Sigmoid colon (tissue), 7 donors: ENCODE results near the gene DAPK1. TPM values are rescaled to one million over a fixed set of nuclear protein-coding genes. Genes with fewer than 3 reads are reported as not detected.

Experiments
- DNase-seq: peaks from one replicate; pipeline ENCODE4 v3.0.0-alpha.2; 2019
- H3K27ac ChIP-seq, 4 donors: fragments of 200-600 bp; sonication (generic); one replicate each; pipeline ENCODE4 v1.5.1; 2016 to 2019; ENCODE audit warnings: mild to moderate bottlenecking in 1 of 4
- H3K27me3 ChIP-seq, 3 donors: fragments of 200-600 bp; sonication (generic); one replicate each; pipeline ENCODE4 v1.5.1; 2019; ENCODE audit warnings: mild to moderate bottlenecking in 1 of 3
- H3K36me3 ChIP-seq, 4 donors: fragments of 200-600 bp; sonication (generic); one replicate each; pipeline ENCODE4 v1.5.1; 2016 to 2019
- H3K4me1 ChIP-seq, 4 donors: fragments of 200-600 bp; sonication (generic); one replicate each; pipeline ENCODE4 v1.5.1; 2017 to 2019
- H3K4me3 ChIP-seq, 4 donors: fragments of 200-600 bp; sonication (generic); one replicate each; pipeline ENCODE4 v1.5.1; 2017 to 2019; ENCODE audit warnings: mild to moderate bottlenecking in 2 of 4, moderate library complexity in 1 of 4
- H3K9me3 ChIP-seq, 4 donors: fragments of 200-600 bp in 3 of 4; sonication (generic) in 3 of 4; one replicate each; pipeline versions ENCODE4 v1.5.1 to v1.6.1; 2013 to 2019
- EP300 ChIP-seq, 4 donors: sonication (generic); formaldehyde crosslinking; IDR thresholded peaks; one replicate each; pipeline ENCODE4 v1.6.1; 2017; ENCODE audit warnings: antibody characterized with exemption in 4 of 4
- POLR2A ChIP-seq, 2 donors: fragments of 450-650 bp; IDR thresholded peaks; one replicate each; pipeline ENCODE4 v1.6.1; 2016; ENCODE audit warnings: antibody characterized with exemption in 2 of 2, mild to moderate bottlenecking in 2 of 2, moderate library complexity in 2 of 2
- POLR2AphosphoS5 ChIP-seq, 4 donors: sonication (generic); formaldehyde crosslinking; IDR thresholded peaks; one replicate each; pipeline ENCODE4 v1.6.1; 2017; ENCODE audit warnings: antibody characterized with exemption in 4 of 4
- WGBS, 2 donors: extraction: QIAGEN DNeasy Blood & Tissue Kit; methylation state at CpG; one replicate each; pipeline ENCODE4 v1.1.7; 2013; 5-methylcytosine and 5-hydroxymethylcytosine counted together
- intact Hi-C: fragments of 100-400 bp; cut with DNase I; formaldehyde crosslinking; loops from one replicate; pipeline ENCODE4 v1.15.1; 2023
- polyA plus RNA-seq, 3 donors: library from polyadenylated mRNA; stranded (reverse); fragments of 200-250 nt; gene quantifications; one replicate each; pipeline ENCODE4 v1.2.3, GENCODE V29; 2013
- total RNA-seq, 4 donors: library from RNA; depleted of rRNA; stranded (reverse); fragments of >200 nt; gene quantifications; one replicate each; pipeline ENCODE4 v1.1.0, GENCODE V29; 2016
- TF ChIP-seq, protein P1 (sequence below), 4 experiments: fragments of 450-650 bp in 3 of 4; fragments of 200-600 bp in 1 of 4; IDR thresholded peaks; one replicate each; pipeline ENCODE4 v1.5.1; 2016 to 2019; ENCODE audit warnings: antibody characterized with exemption in 4 of 4, mild to moderate bottlenecking in 3 of 4, moderate library complexity in 2 of 4
- donor health status: healthy with polysubstance abuse.
- donor health status: Bipolar disorder and iron deficiency.
- donor health status: healthy.

Gene DAPK1
- total and polyA plus RNA-seq, 7 donors, result 4.8 to 92.5 (median 78.1) TPM

DNA sequence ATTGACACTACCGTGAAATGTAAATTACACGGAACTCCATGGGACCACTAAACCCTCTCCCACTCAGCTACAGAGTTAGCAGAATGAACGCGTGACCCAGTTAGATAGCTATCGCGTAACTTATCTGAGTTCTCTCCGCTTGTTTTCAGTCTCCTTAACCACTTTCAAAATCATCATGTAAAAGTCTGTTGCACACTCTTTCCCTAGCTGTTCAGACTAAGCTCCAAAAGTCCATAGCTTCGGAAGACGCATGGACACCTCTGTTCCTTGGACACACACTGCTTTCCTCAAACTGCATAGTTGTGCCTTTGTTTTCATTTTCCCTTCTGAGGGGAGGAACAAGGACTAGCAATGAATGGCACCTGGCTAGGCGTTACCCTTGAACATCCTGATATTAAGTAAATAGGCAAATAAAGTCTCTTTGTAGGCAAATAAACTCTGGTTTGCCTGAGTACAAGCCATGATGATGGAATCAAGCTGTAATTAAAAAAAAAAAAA lies 83.3 kb downstream of the DAPK1 start:
- peak overlapping the region; percentile 58 to 76 (median 71) for H3K27ac ChIP-seq
- peaks cover 0 to 86% (median 76%) of the 10 kb centered on the region in 4 donors for H3K4me1 ChIP-seq

DNA sequence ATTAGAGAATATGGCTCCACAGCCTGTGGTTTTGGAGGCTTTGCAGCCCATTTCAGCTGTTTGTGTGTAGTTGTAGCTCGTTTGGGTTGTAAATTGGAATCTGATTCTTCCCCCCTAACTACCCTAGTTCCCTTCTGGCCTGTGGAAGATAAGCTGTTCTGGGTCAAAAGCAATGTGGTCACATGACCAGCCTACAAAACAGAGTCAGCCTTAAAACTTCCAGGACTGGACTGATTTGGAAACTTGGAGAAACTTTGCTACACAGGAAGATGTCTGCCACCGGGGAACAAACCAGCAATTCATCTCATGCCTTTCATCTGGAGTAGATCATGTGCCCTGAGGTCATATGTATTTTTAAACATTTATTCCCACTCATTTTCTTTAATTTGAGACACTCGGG lies 83.8 kb downstream of the DAPK1 start:
- WGBS, 2 donors, result 41 to 50% methylated on average over 3 of the region's 3 CpGs
- Histone ChIP-seq H3K36me3 (no peaks in the 10 kb centered on the region), H3K27ac (peak overlapping the region; percentile 58 to 76 (median 71)), H3K9me3 (no peaks in the 10 kb centered on the region), H3K27me3 (no peaks in the 10 kb centered on the region), H3K4me3 (no peak overlapping the region), H3K4me1 (peaks cover 0 to 83% (median 73%) of the 10 kb centered on the region in 4 donors)
- TF ChIP-seq POLR2A (IDR thresholded peaks at IDR 0.05), result no peak
- TF ChIP-seq, protein P1, sequence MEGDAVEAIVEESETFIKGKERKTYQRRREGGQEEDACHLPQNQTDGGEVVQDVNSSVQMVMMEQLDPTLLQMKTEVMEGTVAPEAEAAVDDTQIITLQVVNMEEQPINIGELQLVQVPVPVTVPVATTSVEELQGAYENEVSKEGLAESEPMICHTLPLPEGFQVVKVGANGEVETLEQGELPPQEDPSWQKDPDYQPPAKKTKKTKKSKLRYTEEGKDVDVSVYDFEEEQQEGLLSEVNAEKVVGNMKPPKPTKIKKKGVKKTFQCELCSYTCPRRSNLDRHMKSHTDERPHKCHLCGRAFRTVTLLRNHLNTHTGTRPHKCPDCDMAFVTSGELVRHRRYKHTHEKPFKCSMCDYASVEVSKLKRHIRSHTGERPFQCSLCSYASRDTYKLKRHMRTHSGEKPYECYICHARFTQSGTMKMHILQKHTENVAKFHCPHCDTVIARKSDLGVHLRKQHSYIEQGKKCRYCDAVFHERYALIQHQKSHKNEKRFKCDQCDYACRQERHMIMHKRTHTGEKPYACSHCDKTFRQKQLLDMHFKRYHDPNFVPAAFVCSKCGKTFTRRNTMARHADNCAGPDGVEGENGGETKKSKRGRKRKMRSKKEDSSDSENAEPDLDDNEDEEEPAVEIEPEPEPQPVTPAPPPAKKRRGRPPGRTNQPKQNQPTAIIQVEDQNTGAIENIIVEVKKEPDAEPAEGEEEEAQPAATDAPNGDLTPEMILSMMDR (IDR thresholded peaks at IDR 0.05), result no peak
- peak in 2 of 4 donors; percentile 58 to 60 for TF ChIP-seq POLR2AphosphoS5 (IDR thresholded peaks at IDR 0.05)
- TF ChIP-seq EP300 (IDR thresholded peaks at IDR 0.05), result peak in 1 of 4 donors; percentile 52
- no peak for DNase-seq
- intact Hi-C loops, result no loop called here

More for the DNA sequence above, 83.3 kb downstream of the DAPK1 start:
- H3K36me3 ChIP-seq, result no peaks in the 10 kb centered on the region
- no peak for DNase-seq
- intact Hi-C loops, result no loop called here
- TF ChIP-seq, protein P1 (IDR thresholded peaks at IDR 0.05), result no peak
- no peak for TF ChIP-seq POLR2A (IDR thresholded peaks at IDR 0.05)
- no peak for TF ChIP-seq EP300 (IDR thresholded peaks at IDR 0.05)
- no peak for TF ChIP-seq POLR2AphosphoS5 (IDR thresholded peaks at IDR 0.05)
- H3K9me3 ChIP-seq, result no peaks in the 10 kb centered on the region
- no peaks in the 10 kb centered on the region for H3K27me3 ChIP-seq
- H3K4me3 ChIP-seq, result no peak overlapping the region
- WGBS, 2 donors, result 48 to 77% methylated on average over 10 of the region's 10 CpGs

DNA sequence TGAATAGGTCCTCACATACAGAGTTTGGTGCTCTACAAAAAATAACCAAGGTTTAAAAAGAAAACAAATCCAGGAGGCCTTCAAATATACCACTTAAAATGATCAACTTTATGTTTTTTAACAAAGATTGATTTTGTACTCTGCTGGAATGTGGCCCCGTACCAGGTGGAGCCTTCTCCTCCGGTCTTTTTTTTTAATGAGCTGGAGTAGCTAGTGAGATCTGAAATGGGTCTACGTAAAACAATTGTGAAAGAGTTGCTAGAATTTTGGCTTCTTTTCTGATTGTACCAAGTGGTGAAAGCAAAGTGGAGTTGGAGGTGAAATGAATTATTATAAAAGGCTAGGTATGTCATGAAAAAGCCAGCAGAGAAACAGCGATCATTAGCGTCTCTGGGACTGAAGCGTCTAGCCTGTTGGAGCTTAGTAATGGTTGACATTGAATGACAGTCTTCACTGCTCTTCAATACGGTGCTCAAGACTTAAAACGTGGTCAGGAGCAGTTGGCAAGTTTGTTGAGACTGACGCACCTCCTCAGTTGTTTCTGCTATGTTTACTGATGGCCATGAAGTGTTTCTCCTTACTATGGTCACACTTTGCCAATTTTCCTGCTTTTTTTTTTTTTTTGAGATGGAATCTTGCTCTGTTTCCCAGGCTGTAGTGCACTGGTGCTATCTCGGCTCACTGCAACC lies 84.4 kb downstream of the DAPK1 start:
- no peak for DNase-seq
- Histone ChIP-seq H3K9me3 (no peaks in the 10 kb centered on the region), H3K27me3 (no peaks in the 10 kb centered on the region), H3K4me1 (peaks cover 0 to 83% (median 72%) of the 10 kb centered on the region in 4 donors), H3K4me3 (no peak overlapping the region), H3K36me3 (no peaks in the 10 kb centered on the region), H3K27ac (peak overlapping the region; percentile 58 to 76 (median 71))
- intact Hi-C loops, result no loop called here
- no peak for TF ChIP-seq POLR2AphosphoS5 (IDR thresholded peaks at IDR 0.05)
- TF ChIP-seq, protein P1 (IDR thresholded peaks at IDR 0.05), result no peak
- TF ChIP-seq EP300 (IDR thresholded peaks at IDR 0.05), result no peak
- TF ChIP-seq POLR2A (IDR thresholded peaks at IDR 0.05), result no peak
- WGBS, 2 donors, result 93% methylated on average over 10 of the region's 10 CpGs

- no peak for DNase-seq
- H3K4me3 ChIP-seq, result no peak overlapping the region
- no peaks in the 10 kb centered on the region for H3K27me3 ChIP-seq
- intact Hi-C loops, result no loop called here
- H3K9me3 ChIP-seq, result no peaks in the 10 kb centered on the region
- TF ChIP-seq, protein P1 (IDR thresholded peaks at IDR 0.05), result no peak
- TF ChIP-seq EP300 (IDR thresholded peaks at IDR 0.05) (no peak), POLR2A (IDR thresholded peaks at IDR 0.05) (no peak), POLR2AphosphoS5 (IDR thresholded peaks at IDR 0.05) (no peak)
- peaks cover 0 to 63% (median 56%) of the 10 kb centered on the region in 4 donors for H3K4me1 ChIP-seq
- H3K36me3 ChIP-seq, result no peaks in the 10 kb centered on the region
- peak overlapping the region in 2 of 4 donors; percentile 60 to 69 for H3K27ac ChIP-seq
Observed at GRCh38 chr9:87584326-87584725, 86.7 kb downstream of the DAPK1 start.
